Keratinocyte (primary cell): Measurements from ENCODE around the gene H3-3A. TPM values are rescaled to one million over a fixed set of nuclear protein-coding genes. Genes with fewer than 3 reads are reported as not detected.

ENCODE experiments used
- DNase-seq: peaks from one replicate; pipeline ENCODE4 v3.0.0-alpha.2; 2011; ENCODE audit warnings: low read depth, missing footprints, low spot score
- FAIRE-seq: peaks from 2 replicates; lab custom pipeline; 2011; peaks lifted over from hg19 to GRCh38; lab: Jason Lieb, UNC
- H2AFZ ChIP-seq: 2 replicates; pipeline ENCODE4 v1.6.0; 2012; ENCODE audit warnings: low read length, control low read depth, inconsistent platforms; ENCODE audit not compliant: control insufficient read depth
- H3K27ac ChIP-seq: 2 replicates; pipeline ENCODE4 v1.5.1; 2011; ENCODE audit warnings: low read length; ENCODE audit not compliant: control insufficient read depth, insufficient read depth
- H3K27me3 ChIP-seq: 3 replicates; pipeline ENCODE4 v1.6.0; 2011; ENCODE audit warnings: low read length; ENCODE audit not compliant: control insufficient read depth, insufficient read depth; ENCODE audit errors: extremely low read depth
- H3K36me3 ChIP-seq, 2 experiments: 2 replicates in 1 of 2; 3 replicates in 1 of 2; pipeline ENCODE4 v1.5.1; 2011; ENCODE audit warnings: low read length in 2 of 2, mild to moderate bottlenecking in 1 of 2; ENCODE audit not compliant: control insufficient read depth in 2 of 2, insufficient read depth in 2 of 2; ENCODE audit errors: extremely low read depth in 1 of 2
- H3K4me1 ChIP-seq: 3 replicates; pipeline ENCODE4 v1.5.1; 2011; ENCODE audit warnings: low read length; ENCODE audit not compliant: control insufficient read depth, insufficient read depth; ENCODE audit errors: extremely low read depth
- H3K4me2 ChIP-seq: 3 replicates; pipeline ENCODE4 v1.6.0; 2011; ENCODE audit warnings: low read depth, low read length; ENCODE audit not compliant: control insufficient read depth, insufficient read depth; ENCODE audit errors: extremely low read depth
- H3K4me3 ChIP-seq, 3 experiments: fragments of 200-600 bp in 1 of 3; sonication (generic) in 1 of 3; 2 replicates in 2 of 3; 3 replicates in 1 of 3; pipeline ENCODE4 v1.5.1; 2011 to 2016; ENCODE audit warnings: low read length in 3 of 3, mild to moderate bottlenecking in 3 of 3, control low read depth in 2 of 3, inconsistent platforms in 1 of 3, low read depth in 1 of 3, mixed read lengths in 1 of 3, mixed run types in 1 of 3, moderate library complexity in 1 of 3; ENCODE audit not compliant: control insufficient read depth in 2 of 3, insufficient read depth in 2 of 3; ENCODE audit errors: extremely low read depth in 1 of 3
- H3K79me2 ChIP-seq: 2 replicates; pipeline ENCODE4 v1.6.0; 2012; ENCODE audit warnings: low read length; ENCODE audit not compliant: control insufficient read depth, insufficient read depth
- H3K9ac ChIP-seq: 3 replicates; pipeline ENCODE4 v1.6.0; 2011; ENCODE audit warnings: low read length; ENCODE audit not compliant: control insufficient read depth, insufficient read depth; ENCODE audit errors: extremely low read depth
- H3K9me1 ChIP-seq: 3 replicates; pipeline ENCODE4 v1.6.0; 2011; ENCODE audit warnings: low read length; ENCODE audit not compliant: control insufficient read depth, insufficient read depth; ENCODE audit errors: extremely low read depth
- H3K9me3 ChIP-seq: 2 replicates; pipeline ENCODE4 v1.5.1; 2012; ENCODE audit warnings: low read depth, low read length; ENCODE audit not compliant: control insufficient read depth
- H4K20me1 ChIP-seq: 3 replicates; pipeline ENCODE4 v1.6.0; 2011; ENCODE audit warnings: low read length; ENCODE audit not compliant: control insufficient read depth, insufficient read depth; ENCODE audit errors: extremely low read depth
- CTCF ChIP-seq, 3 experiments: IDR thresholded peaks in 1 of 3; conservative IDR thresholded peaks in 1 of 3; optimal IDR thresholded peaks in 1 of 3; 2 replicates in 2 of 3; 3 replicates in 1 of 3; pipeline versions ENCODE3 to v1.5.1; 2011; ENCODE audit warnings: low read length in 3 of 3, mild to moderate bottlenecking in 3 of 3, moderate library complexity in 2 of 3, control low read depth in 1 of 3, inconsistent platforms in 1 of 3; ENCODE audit not compliant: insufficient read depth in 2 of 3; ENCODE audit errors: extremely low read depth in 1 of 3
- EZH2 ChIP-seq: IDR thresholded peaks from one replicate; pipeline ENCODE4 v1.6.1; 2012; ENCODE audit warnings: inconsistent platforms, mild to moderate bottlenecking, low read length, moderate library complexity
- dilution Hi-C: fragments of 300-500 bp; cut with MboI; formaldehyde crosslinking; loops from one replicate; pipeline ENCODE4 v1.7.0; 2020; ENCODE audit warnings: low sequenced_read_pairs; ENCODE audit not compliant: extremely low pct_ligation_motif_present
- polyA minus RNA-seq, 3 experiments: library from RNA; depleted of rRNA, polyadenylated mRNA; stranded (reverse); fragments of >200 nt; gene quantifications; 1 replicate in 1 of 3; 2 replicates in 1 of 3; 3 replicates in 1 of 3; pipeline ENCODE4 v1.2.3, GENCODE V29; 2011
- polyA plus RNA-seq, 5 experiments: library from polyadenylated mRNA; depleted of rRNA in 3 of 5; stranded (reverse) in 3 of 5; stranded (forward) in 1 of 5; unstranded in 1 of 5; fragments of >200 nt; gene quantifications; 1 replicate in 1 of 5; 2 replicates in 3 of 5; 3 replicates in 1 of 5; pipeline versions ENCODE4 v1.2.1 to v1.2.3, GENCODE V29; 2011 to 2012; ENCODE audit warnings: missing spikeins in 2 of 5, low read depth in 1 of 5, low replicate concordance in 1 of 5

Gene H3-3A
- polyA plus RNA-seq (221 to 358 TPM (median 291 TPM) in 3 replicates), polyA minus RNA-seq (12.8 to 75.3 TPM (median 47.7 TPM) in 3 replicates)
- polyA plus RNA-seq (2011; ENCODE audit: low read depth), result 440 TPM
- 184 and 205 TPM in 2 replicates for polyA plus RNA-seq (2011; cell fraction: cytosol; rRNA removed)
- polyA plus RNA-seq (2011; cell fraction: nucleus; rRNA removed), result 69.2 and 73.1 TPM in 2 replicates
- 263 and 302 TPM in 2 replicates for polyA plus RNA-seq (2012; ENCODE audit: low replicate concordance)
- 99.0 TPM for polyA minus RNA-seq (2011; cell fraction: cytosol; rRNA and poly(A)+ RNA removed)
- polyA minus RNA-seq (2011; cell fraction: nucleus; rRNA and poly(A)+ RNA removed), result 17.0 and 21.1 TPM in 2 replicates

GRCh38 chr1:226062558-226063223 lies at the start of gene H3-3A:
Gene H3-3A (plus strand): TSS chr1:226062716. CDS start chr1:226064352, 1,636 bp downstream.
- H3K9me3 ChIP-seq, result no peaks in the 10 kb centered on the region
- peak within 1 kb of the TSS; percentile 77 for H2AFZ ChIP-seq
- no peak for TF ChIP-seq EZH2
- TF ChIP-seq CTCF (optimal IDR thresholded peaks at IDR 0.05 in 1 of 3, IDR thresholded peaks at IDR 0.05 in 1 of 3, conservative IDR thresholded peaks at IDR 0.05 in 1 of 3; ENCODE audit: extremely low read depth in 1 of 3, insufficient read depth in 2 of 3, low read length in 3 of 3), result no peak
- peaks cover 20% of the 10 kb centered on the region for H3K4me1 ChIP-seq
- no peaks in the 10 kb centered on the region for H4K20me1 ChIP-seq
- H3K4me2 ChIP-seq, result peak within 1 kb of the TSS; percentile 83
- dilution Hi-C loops, result no loop called here
- no peaks in the 10 kb centered on the region for H3K9me1 ChIP-seq
- H3K27me3 ChIP-seq, result no peaks in the 10 kb centered on the region
- H3K79me2 ChIP-seq, result peaks cover 46% of the 10 kb centered on the region
- FAIRE-seq, result no peak
- peak within 1 kb of the TSS; percentile 95 for H3K9ac ChIP-seq
- peak within 1 kb of the TSS; percentile 90 to 97 (median 92) for H3K4me3 ChIP-seq
- peaks cover 7 to 15% of the 10 kb centered on the region in 2 experiments for H3K36me3 ChIP-seq
- no peak for DNase-seq
- peak within 1 kb of the TSS; percentile 94 for H3K27ac ChIP-seq

- dilution Hi-C loops, result no loop called here
Observed at GRCh38 chr1:226017070-226017469, 45.4 kb upstream of the H3-3A start.

More at GRCh38 chr1:226017070-226017469, 45.4 kb upstream of the H3-3A start:
- no peak overlapping the region for H3K4me3 ChIP-seq
- H3K9me3 ChIP-seq, result no peaks in the 10 kb centered on the region
- no peaks in the 10 kb centered on the region for H3K79me2 ChIP-seq
- no peak overlapping the region for H3K9ac ChIP-seq
- no peaks in the 10 kb centered on the region for H3K4me1 ChIP-seq
- no peaks in the 10 kb centered on the region for H3K27me3 ChIP-seq
- H2AFZ ChIP-seq, result no peak overlapping the region
- H3K27ac ChIP-seq, result no peak overlapping the region
- H3K36me3 ChIP-seq, result no peaks in the 10 kb centered on the region
- H4K20me1 ChIP-seq, result no peaks in the 10 kb centered on the region
- TF ChIP-seq CTCF (optimal IDR thresholded peaks at IDR 0.05 in 1 of 3, IDR thresholded peaks at IDR 0.05 in 1 of 3, conservative IDR thresholded peaks at IDR 0.05 in 1 of 3; ENCODE audit: extremely low read depth in 1 of 3, insufficient read depth in 2 of 3, low read length in 3 of 3) (no peak), EZH2 (no peak)
- no peaks in the 10 kb centered on the region for H3K9me1 ChIP-seq
- DNase-seq, result no peak
- no peak overlapping the region for H3K4me2 ChIP-seq
- FAIRE-seq, result no peak
